ENCODE results near the gene GPC6.
"Not testable (repeated sequence)": the region's sequence is repeated elsewhere in the genome, so short reads cannot be mapped to it uniquely, and the experiment has no call there.

The GPC6 gene

DNA sequence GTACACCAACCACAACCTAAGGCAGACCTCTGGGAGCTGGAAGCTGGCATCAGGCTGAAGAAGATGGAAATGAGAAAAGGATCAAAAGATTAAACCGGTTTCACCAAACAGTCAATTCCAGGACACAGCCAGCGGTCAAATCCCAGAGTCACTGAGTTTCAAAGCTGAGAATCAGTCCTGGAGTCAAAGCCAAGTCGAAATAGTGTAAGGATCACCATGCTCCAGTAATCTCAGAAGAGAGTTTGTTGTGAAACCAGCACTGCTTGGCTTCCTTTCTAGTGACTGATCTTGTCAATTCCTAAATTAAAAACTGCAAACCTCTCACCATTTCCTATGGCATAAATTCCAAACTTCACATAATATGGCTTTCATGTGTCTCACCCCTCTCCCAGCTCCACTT is 198.8 kb downstream of the GPC6 start:
- no peak for DNase-seq (ENCODE audit: low read depth in 2 of 2)

DNA sequence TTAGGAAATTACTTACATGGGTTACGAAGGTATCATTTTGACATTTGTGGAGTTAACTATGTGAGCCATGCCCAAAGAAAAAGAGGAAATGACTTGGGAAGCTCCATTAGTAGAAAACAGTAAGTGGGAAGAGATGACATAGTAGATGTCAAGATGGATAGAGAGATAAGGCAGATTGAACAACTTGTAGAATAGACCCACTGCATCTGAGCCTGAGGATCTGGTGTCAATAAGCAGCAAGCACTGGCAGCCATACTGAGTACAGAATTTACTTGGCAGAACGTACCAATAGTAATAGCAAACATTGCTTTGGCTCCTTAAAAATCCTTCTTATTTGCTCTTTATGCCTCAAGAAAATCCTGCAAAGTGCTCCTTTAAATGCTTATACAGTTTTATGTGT is 203.8 kb downstream of the GPC6 start:
- no peak for DNase-seq (ENCODE audit: low read depth in 2 of 2)

DNA sequence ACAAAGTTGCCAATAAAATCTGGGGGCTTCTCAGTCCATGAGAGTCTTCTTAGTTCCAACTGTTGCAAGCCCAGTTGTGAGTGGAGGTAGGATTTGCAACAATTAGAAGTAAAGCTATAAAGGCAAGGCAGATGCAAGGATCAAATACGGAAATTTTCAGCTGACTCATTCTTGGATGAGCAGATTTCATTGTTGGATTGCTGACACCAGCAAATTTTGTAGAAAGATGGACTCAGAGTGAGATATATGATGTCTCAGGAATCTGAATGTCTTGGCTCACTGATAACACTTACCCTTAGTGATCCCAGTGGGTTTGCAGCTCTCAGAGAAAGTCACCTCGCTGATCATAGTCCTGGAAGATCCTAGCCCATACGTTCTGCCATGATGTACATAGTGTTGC is 209.0 kb downstream of the GPC6 start:
- no peak for DNase-seq (ENCODE audit: low read depth in 2 of 2)

DNA sequence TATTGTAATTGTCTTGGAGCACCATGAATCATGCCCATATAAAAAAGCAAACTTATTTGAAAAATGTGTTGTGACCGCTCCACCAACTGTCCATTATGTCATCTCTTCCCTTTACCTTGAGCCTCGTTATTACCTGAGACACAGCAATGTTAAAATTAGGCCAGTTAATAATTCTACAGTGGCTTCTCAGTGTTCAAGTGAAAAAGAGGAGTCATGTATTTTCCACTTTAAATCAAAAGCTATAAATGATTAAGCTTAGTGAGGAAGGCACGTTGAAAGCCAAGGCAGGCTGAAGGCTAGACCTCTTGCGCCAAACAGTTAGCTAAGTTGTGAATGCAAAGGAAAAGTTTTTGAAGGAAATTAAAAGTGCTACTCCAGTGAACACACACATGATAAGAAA is 210.5 kb downstream of the GPC6 start:
- DNase-seq (ENCODE audit: low read depth in 2 of 2) = no peak

DNA sequence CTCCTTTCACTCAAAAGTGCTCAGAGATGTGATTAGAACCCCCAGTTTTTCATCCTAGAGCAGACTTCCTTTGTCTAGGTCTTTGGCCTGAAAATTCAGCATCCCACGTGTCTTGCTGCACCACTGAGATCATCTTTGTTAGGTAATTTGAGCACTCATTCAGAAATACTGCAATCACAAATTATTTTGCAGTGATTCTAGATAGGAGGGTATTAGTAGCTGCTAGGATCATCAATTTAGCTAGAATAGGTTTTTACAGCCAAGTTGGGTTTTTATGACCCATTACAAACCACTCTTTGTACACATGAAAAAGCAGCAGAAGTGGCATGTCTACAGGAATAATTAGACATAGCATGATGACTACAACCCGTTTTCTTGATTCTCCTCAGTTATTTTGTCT is 219.6 kb downstream of the GPC6 start:
- no peak for DNase-seq (ENCODE audit: low read depth in 2 of 2)

DNA sequence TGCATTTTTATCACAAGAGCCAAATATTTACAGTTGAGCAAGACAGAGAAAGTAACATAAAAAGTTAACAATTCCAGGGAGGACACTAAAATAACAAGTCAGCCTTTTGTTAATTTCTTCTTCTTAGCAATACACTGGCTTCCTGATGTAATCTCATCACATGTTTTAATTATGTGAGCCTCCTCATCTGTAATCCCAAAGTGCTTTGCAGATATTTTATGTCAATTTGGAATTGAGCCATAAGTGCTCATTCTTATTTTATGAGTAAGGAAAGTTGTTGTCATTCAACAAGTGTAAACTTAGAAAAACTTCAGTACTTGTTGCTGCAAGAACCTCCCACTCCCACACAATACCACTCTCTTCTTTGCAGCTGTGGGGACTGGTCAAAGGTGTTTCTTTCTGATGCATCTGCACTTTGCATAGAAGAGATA is 223.6 kb downstream of the GPC6 start:
- DNase-seq (ENCODE audit: low read depth in 2 of 2) = no peak

DNA sequence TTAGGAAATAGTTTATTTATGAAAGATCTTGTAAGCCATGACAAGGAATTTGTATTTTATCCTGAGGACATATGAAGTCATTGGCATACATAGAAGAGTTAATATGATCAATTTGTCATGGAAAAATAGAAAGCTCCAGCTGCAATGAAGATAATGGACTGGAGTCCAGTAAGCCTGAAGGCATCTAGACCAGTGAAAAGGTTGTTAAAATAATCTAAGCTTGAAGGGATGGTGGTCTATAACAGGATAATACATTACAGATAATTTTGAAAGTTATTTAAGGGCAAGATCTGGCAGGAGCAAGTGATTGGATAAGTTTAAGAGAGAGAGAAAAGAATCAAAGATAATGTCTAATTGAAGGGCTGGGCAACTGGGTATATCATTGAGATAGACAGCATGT is 224.2 kb downstream of the GPC6 start:
- no peak for DNase-seq (ENCODE audit: low read depth in 2 of 2)

DNA sequence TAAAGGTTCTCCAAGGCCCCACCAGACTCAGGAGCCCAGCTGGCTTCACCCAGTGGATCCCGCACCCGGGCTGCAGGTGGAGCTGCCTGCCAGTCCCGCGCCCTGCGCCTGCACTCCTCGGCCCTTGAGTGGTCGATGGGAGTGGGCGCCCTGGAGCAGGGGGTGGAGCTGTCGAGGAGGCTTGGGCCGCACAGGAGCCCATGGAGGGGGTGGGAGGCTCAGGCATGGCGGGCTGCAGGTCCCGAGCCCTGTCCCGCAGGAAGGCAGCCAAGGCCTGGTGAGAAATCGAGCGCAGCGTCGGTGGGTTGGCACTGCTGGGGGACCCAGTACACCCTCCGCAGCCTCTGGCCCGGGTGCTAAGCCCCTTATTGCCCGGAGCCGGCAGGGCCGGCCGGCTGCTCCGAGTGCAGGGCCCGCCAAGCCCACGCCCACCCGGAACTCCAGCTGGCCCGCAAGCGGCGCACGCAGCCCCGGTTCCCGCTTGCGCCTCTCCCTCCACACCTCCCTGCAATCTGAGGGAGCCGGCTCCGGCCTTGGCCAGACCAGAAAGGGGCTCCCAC is 228.1 kb downstream of the GPC6 start:
- DNase-seq (ENCODE audit: low read depth in 2 of 2) = not testable (repeated sequence)

DNA sequence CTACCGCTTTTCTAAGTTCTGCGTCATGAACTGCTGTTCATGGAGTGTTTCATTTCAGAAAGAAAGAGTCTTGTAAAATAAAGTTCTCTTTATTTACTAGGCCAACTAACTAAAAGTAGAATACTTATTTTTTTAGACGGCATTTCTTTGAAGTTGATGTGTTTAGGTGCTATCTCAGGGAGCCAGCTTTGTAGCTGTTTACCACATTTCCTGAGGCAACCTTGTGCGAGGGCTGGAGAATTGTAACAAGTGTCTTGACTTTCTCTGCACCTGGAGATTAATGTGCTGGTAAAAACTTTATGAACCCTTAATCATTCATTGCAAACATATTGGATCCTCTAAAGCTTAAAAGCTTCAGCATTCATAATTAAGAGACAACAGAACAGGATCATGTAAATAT is 229.3 kb downstream of the GPC6 start:
- no peak for DNase-seq (ENCODE audit: low read depth in 2 of 2)

DNA sequence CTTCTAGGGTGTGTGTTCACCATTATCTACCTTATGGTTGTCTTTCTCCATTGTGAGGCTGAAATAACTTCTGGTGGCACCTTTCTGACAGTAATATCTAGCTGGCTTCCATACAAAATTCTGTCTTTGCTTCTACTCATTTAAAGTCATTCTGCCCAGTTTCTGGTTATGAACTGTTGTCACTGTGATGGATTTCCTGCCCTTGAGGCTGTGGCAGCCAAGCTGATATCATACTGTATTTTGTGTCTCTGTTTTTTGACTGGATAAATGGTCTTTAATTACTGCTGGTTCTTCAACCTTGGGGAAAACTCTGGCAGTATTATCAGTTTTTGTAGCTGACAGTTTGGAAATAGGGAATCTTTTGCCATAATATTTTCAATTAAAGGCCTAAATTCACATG is 233.4 kb downstream of the GPC6 start:
- no peak for DNase-seq (ENCODE audit: low read depth in 2 of 2)

DNA sequence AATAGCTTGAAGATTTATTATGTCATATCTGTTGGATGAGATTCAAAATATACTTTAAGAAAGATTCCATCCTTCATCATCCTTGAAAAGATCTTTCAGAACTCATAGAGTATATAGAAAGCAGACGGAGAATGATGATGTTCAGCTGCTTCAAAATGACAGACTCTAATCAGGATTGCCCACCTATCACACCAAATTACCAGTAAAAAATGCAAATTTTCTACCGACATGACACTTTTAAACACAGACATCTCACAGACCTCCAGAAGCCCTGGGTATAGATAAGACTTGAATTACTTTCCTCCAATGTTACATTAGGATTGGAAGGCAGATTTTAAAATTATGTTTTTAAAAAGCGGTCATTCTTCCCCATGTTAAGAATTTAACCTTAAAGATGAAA is 235.5 kb downstream of the GPC6 start:
- DNase-seq (ENCODE audit: low read depth in 2 of 2) = no peak

DNA sequence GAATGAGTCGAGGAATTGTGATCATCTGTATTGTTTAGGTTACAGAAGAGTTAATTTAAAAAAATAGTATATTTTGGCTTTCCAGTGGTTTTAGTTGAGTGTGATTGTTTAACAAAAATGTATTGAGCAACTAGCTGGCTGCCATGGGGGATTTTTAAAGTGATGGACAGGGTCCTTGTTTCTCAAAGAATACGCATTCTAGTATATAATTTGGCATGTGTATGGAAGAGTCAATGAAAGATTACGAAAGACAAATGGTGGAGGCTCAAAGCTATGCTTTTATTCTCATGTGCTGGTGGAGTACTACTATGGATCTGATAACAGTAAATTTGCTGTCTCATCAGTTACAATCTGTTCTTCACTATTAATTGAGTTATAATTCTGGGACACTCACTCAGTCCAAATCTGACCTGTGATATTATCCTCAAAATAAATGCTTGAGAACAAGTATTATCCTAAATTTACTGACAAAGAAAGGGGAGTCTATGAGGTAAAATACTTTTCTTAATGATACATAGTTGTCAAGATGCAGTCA is 240.0 kb downstream of the GPC6 start:
- DNase-seq (ENCODE audit: low read depth in 2 of 2) = no peak

DNA sequence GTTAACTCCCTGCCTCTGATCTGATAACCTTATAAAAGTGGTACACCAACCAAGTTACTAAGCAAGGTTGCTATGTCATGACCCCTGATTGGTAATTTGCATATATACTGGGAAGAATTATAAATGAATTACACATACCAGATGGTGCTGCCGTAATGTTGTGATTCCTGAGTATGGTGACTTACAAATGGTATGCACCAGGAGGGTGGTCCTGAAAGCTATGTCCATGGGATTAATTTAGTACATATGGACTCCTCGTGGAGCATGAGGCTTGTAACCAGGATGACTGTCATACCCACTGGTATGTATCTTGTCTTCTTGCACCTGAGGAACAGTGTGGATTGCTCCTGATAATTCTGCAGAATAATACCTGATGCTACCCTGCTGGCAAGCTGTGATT is 240.6 kb downstream of the GPC6 start:
- no peak for DNase-seq (ENCODE audit: low read depth in 2 of 2)

DNA sequence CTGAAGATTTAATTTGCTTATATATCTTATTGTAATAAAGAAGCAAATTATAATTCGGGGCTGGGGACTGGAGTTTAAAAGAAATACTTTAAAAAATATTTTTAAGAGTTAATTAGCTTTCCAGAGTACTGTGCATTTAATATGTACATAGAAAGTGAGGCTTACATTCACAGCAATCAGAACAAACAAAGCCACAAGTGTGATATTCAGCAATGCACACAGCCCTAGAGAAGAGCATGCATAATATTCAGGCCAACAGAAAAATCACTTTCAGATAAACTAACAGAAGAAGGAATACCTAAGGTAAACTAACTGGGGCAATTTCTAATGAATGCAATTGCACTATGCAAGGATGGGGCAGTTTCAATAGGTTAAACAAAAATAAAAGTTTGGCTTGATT is 241.8 kb downstream of the GPC6 start:
- DNase-seq (ENCODE audit: low read depth in 2 of 2) = no peak

DNA sequence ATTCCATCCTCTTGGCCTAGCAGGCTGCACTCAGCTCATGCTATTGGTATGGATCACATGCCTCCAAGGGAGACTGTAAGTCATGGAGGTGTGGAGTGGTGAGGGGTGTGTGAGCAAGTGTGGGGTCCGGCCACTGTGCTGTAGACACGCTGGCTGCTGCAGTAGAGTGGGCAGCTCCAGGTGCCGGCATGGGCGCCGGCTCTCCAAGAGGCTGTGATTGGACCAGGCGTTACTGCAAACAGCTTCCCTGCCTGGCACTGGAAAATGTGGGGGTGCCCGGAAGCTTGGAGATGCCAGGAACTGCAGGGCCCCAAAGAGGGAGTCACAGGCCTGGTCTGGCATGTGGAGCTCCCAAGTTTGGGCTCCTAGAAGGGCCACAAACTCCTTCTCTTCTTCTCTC is 245.7 kb downstream of the GPC6 start:
- DNase-seq (ENCODE audit: low read depth in 2 of 2) = no peak

DNA sequence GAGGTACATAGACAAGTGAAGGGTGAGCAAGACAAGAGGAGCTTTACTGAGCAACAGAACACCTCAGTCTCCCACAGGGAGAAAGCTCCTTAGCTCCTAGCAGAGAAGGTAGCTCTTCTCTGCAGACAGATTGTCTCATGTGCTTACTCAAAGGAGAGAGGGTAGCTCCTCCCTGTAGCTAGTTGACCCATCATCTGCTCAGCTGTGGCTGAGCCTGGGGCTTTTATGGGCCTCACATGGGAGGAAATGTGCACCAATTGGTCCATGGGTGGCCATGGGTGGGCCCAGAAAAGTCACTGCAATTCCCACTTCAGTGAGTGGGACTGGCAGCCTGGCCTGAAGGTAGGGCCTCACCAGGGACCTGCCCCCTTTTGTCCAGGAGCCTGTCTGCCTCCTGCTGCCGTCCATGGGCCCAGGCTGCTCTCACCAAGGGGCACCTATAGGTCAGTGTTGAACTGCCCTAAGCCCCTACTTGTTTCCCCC is 246.2 kb downstream of the GPC6 start:
- DNase-seq (ENCODE audit: low read depth in 2 of 2) = no peak

DNA sequence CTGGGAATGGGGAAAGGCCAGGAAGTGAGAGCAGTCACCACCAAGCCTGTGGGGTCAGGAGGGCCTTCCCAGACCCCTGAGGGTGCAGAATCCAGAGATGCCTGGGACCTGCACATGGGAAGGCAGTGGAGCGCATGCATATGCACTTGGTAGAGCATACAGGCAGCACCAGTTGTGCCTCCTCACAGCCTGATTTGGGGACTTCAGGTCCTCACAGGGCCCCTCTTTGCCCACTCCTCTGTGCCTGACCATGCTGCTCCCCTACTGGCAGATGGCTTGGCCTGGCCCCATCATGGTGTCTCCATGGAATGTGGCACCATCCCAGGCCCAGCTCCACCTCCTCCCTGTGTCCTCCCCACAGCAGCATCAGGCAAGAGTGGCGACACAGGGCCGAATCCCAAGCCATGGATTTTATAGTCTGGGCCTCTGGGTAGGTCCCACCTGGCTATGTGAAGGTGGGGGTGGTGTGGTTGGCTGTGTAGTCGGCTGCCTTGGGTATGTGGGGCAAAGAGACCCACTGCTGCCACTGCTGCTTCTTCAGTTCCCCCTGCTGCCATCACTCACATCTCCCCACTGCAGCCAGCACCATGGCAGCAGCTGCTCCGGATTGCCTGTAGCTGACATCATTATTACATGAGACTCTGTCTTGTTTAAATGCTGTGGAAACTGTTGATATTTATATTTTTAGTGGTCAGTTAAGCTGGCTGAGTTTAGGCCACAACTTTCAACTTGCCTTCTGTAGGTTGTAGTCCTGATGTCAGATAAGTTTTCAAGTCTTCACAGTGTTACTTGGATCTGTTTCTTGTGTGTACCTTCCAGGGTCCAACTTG is 247.0 kb downstream of the GPC6 start:
- no peak for DNase-seq (ENCODE audit: low read depth in 2 of 2)

DNA sequence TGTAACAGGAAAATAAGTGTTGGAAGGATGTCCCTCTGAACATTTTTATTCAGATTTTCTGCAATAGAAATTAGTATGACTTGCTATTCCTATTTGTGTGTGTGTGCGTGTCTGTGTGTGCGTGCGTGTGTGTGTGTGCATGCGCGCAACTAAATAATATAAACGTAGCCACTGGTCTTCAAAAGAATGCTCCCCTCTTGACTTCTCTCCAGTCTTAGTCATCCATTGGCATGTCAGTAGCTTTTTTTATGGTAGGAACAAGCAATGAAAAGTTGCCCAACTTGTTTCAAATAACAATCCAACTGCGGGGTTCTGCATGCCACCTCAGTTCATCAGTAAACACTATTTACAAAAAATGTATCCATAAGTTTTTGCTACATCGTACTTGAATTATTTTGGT is 249.6 kb downstream of the GPC6 start:
- DNase-seq (ENCODE audit: low read depth in 2 of 2) = no peak

DNA sequence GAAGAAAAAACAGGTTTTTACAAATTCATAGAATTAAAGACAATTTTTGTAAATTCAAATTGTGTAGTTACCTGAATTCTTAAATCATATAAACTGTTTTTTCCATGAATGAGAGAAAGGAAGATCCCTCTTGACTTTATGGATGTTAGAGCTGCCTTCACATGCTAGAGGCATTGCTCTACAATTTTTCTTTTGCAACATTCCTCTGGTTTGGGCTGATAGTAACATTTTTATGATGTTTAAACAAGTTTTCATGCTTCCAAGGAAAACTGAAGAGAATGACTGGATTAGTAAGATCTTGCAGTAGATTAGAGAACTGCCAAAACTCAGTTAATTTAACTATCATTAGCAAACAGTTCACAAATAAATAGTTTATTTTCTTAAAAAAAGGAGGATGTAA is 250.6 kb downstream of the GPC6 start:
- DNase-seq (ENCODE audit: low read depth in 2 of 2) = no peak

DNA sequence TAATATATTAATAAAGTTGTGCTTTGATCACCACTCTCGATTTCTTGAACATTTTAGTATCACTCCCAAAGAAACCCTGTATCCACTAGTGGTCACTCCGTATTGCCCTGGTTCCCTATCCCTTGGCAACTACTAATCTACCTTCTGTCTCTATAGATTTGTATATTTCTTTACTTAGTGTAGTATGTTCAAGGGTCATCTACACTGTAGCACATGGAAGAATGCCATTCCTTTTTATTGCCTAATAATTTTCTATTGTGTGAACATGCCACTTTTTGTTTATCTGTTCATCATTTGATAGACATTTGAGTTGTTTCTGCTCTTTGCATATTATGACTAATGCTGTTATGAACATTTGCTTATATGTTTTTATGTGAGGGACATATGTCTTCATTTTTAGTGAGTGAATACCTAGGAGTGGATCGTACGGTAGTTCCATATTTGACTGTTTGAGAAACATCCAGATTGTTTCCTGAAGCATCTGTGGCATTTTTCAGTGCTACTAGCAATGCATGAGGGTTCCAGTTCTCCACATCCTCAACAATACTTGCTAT is 254.0 kb downstream of the GPC6 start:
- no peak for DNase-seq (ENCODE audit: low read depth in 2 of 2)

DNA sequence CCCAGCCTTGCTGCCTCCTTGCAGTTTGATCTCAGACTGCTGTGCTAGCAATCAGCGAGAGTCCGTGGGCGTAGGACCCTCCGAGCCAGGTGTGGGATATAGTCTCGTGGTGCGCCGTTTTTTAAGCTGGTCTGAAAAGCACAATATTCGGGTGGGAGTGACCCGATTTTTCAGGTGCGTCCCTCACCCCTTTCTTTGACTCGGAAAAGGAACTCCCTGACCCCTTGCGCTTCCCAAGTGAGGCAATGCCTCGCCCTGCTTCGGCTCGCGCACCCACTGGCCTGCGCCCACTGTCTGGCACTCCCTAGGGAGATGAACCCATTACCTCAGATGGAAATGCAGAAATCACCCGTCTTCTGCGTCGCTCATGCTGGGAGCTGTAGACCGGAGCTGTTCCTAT is 269.5 kb downstream of the GPC6 start:
- not testable (repeated sequence) for DNase-seq (ENCODE audit: low read depth in 2 of 2)

DNA sequence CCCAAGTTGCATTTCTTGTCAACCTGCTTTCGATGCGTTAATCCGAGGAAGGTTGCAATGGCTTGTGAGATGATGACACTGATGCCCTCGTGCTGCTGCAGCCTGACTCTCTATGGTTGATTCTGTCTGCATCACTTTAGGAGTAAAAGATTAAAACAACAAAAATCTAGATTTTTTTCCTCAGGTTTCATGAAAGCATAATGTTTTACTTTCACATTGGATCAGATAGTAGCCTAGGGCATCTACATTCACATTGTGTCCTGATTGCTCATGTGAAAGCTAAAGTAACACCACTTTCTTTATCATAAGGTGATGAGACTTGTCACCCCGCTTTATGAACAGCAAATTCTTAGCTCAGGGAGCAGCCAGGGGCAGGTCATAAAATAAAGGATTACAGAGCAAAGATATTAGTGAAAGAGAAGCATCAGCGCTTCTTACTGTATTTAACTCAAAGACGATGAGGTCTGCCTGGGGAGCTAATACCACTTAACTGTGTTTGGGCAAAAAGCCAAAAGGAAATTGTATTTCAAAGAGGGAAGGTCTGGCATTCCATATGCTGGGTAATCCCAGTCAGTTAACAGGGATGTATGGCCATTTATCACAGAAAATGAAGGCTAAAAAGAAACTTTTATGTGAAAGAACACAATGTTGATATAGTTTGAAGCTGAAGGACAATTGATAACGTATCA is 270.5 kb downstream of the GPC6 start:
- no peak for DNase-seq (ENCODE audit: low read depth in 2 of 2)
